Fibroblast of skin of abdomen (primary cell): ENCODE data around the gene POLK.

Source experiments
- DNase-seq: peaks from one replicate; pipeline ENCODE4 v3.0.0-alpha.2; 2013

Gene POLK

DNA sequence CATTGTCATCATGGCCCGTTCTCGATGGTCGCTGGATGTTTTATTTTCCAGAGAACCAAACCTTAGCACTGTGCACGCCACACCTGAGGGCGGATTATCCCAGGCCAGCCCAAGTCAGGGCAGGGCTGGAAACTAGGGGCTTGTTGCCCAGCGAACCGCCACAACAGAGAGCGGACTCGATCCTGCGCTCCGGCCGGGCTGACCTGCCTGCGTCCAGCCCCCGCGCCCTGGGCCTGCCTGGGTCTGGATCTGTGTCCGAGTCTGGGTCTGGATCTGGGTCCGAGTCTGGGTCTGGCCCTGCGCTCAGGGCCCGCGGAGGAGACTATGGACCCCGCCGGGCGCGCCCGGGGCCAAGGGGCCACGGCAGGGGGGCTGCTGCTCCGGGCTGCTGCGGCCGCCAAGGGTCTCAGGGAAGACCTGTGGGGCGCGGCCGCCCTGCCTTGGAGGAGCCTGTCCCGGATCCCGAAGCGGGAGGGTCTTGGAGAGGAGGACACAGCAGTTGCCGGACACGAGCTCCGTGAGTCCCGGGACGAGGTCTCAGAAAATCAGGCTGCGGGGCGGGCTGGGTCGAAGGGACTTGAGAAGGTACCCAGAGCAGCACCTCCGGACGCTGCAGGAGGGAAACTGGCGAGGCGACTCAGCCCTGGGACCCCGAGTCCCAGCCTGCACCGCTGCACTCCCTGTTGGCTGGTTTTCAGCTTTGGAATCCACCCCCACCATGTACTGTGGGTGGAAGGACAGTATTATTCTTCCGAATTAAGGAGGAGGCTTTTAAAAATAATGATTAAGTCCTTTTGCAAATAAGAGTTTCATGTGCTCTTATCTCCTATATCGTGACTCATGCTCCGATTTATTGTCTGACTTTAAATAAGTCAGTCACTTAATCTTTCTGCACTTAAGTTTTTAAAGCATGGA lies 99.9 kb downstream of the POLK start, which contains the start of gene ANKDD1B:
TSS of gene ANKDD1B (plus strand) at position 143 of the 915 bp plus-strand sequence. CDS start at position 325, 182 bp downstream.
- peak; percentile 25 for DNase-seq

DNA sequence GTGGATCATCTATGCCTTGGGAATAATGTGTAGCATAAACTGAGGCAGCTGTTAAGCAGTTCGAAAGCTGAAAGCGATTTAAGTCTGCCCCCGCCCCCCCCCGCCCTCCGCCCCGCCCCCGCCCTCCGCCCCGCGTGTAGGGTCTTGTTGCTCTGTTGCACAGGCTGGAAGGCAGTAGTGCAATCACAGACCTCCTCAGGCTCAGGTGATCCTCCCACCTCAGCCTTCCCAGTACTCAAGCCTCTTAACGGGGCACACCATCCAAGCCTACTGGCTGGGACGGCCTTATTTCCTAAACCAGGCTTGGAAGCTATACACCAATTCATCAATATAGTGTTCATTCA lies 100.5 kb downstream of the POLK start:
- DNase-seq: no peak

DNA sequence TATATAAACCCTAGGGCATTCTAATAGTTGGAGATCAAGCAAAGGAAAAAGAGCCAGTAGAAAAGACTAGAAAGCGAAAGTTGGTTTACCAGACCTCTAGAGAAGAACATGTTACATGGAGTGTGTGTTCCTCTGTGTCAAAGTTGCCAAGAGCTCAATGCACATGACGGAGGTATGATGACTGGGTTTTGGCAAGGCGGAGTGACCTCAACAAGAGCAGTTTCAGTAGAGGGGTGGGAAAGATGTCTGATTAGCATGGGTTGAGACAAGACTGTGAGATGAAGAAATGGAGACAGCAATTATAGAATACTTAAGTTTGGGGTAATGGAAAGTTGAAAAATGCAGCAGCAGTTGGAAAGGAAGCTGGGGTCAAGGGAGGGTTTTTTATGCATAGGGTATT lies 101.2 kb downstream of the POLK start:
- DNase-seq: no peak

DNA sequence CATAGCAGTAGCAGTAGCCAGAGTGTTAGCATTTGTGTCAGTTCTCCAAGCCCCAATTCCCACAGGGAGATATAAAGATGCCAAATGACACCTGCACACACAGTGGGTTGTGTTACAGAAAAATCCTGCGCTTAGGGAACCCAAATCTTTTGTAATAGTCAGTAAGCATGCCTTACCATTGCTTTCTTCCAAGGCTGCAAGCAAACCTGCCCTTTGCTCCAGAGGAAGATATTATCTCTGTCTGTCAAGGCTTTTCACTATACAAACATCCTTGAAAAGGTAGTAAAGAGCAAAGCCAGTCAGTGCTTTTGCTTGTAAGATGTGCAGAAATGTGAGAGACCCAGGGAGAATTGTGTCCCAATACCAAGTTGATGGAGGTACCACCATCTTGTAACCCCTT lies 102.5 kb downstream of the POLK start:
- no peak for DNase-seq

DNA sequence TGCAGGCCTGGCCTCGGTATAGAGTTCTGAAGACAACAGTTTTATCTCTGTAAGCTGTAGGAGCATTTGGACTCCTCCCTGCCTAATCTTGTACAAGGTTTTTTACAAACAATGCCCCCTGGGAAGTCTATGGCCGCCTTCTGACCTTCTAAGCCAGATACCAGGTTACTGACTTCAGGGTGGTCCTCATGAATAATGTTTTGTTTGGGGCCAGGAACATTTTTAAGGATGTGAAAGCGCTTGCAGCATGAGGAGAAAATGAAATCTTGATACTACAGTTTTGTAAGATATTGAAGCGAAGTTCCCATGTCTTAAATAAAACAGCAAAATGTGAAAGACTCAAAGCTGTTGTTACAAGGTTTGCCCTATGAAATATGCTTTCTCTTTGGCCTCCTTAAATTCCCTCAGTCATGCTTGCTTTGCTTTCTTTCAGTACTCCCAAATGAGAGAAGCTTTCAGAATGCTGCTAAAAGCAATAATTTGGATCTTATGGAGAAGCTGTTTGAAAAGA lies 104.7 kb downstream of the POLK start:
- DNase-seq: no peak

DNA sequence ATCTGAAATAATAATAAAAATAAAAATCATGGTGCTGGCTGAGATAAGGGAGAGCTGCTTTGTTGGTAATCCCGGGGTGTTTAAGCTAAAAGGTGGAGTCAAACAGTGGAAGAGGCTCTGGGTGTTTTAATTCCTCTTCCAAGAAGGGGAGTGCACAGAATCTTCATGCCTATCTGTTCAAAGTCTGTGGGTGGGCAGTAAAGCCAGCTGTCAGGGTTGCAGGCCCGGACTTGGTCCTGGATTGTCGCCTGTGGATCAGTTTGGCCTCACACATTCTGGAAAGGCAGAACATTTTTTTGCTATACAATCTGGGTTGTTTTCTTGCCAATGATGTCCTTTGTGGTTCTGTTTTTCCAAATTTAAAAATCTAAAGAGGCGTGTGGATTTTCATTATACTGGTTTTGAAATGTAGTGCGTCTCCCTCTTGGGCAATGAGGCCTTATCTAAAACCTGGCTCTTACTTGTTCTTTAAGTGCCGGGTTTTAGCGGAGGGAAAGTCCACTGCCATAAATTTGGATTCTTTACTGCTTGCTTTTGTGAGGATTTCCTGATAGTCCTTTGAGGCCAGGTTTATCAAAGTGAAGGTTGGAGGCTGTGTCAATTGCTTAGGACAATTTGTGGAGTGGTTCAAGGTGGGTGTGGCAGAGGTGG lies 105.4 kb downstream of the POLK start:
- DNase-seq: no peak

DNA sequence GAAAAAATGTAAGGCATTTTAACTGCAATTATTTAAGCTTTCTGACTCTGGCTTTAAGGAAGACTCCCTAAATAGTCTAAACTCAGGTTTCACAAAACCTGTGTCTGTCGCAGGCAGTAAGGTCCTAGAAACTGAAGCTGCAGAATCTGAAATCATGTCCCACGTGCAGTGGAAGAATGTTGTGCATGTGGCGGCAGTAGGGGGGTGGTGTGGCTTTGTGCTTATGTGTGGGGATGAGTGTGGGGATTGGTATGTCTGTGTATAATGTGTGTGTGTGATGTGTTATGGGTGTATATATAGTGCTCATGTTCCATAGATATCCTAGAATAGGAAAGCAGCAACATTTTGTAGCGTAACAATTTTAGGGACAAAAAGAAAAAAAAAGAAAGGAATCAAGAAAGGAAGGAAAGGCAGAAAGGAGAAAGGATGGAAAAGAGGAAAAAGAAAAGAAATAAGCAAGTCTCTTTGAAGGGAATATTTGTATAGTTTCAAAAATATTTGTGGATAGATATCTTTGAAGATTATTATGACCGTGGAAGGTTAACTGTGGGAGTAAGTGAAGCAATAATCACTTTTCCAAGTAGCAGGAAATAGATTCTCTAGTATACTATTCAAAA lies 106.2 kb downstream of the POLK start:
- peak; percentile 86 for DNase-seq

DNA sequence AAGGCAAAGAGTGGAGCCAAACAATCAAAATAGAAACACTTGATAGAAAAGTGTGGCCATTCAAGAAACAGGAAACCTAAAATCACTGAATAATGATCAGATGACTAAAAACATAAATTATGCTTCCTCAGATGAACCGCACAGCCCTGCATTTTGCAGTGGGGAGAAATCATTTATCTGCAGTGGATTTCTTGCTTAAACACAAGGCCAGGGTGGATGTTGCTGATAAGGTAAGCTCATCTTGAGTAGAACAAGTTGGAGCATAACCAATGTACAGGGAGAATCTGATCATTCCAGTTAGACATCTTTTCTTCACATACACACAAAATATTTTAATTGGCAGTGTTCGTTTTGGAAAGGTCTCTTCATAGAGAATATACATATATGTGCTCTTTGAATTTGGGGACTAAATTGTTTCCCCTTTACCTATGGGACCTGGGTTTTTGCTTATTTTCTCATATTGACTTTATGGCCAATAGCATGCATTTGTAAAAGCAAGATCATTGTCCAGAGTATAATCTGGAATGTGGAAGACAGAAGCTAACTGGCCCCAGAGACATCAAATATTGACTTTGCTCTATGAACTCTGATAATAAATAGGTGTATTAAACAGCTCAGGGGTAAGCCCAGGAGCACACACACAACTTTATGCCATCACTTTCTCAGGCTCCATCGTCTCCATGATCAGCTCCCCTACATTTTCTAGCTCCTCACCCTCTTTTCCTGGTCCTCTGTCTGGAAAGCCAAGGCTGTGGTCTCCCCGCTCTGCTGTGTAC lies 108.7 kb downstream of the POLK start:
- DNase-seq: no peak

DNA sequence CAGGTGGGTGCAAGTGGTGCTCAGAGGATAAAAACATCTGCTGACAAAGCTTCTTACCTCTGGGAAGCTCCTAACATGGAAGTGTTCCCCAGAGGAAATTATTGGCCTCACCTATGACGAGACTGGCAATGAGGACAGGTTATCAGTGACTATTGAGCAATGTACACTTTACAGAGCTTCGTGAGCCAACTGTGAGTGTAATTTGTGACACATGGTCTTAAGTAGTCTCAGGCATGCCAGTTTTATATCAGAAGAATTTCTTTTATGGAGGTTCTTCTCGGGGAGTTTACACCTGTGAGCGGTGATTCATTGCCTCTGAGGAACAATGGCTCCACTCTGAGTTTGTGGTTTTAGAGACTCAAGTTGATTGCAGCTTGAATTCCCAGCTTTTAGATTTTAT lies 110.9 kb downstream of the POLK start:
- DNase-seq: no peak

DNA sequence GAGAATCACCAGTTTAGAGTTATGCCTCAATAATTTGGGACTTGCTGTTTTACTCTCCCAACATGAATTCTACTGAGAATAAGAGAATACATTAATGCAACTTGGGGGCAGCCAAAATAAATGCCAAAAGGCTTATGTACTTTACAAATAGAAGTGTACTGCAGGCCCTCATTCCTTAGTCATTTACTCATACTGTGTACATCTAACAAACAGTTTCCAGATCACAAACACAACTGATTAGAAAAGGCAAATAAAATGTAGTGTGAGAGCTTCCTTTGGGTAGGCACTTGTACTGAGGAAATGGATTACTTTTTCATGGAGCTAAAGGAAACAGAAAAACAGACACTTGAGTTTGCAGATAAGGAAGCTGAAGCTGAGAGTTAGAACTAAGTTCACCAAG lies 112.2 kb downstream of the POLK start:
- DNase-seq: no peak

DNA sequence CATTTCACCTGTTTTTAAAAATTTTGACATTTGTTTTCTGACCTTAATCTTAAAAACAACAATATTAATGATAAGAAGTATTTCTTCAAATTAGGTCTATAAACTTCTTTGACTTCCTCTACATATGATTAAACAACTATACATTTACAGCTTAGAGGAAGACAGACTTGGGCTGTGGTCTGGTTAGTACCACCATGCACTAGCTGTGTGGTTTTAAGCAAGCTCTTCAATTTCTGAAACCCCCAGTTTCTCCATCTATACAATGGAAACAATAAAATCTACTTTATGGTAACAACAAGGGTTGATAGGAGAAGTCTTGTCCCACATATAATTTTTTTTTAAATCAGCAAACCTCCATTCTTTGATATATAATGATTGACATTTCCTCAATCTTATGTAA lies 115.3 kb downstream of the POLK start:
- no peak for DNase-seq

DNA sequence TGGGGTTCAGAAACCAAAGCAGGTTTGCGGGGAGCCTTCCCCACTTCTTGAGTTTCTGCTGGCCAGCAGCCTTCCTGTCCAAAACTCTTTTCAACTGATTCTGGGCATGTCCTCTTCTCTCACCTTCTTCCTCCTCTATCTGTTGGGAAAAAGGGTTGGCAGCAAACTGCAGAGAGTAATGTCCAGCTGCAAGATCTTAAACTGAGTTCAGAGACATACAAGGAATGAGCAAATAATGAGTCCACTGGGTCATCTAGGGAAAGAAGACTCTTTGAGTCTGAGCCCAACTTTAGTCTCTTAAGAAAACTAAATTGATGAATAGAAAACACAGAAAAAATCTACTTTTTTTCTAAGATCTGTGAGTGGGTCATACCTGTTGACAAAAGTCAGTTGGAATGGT lies 116.1 kb downstream of the POLK start:
- DNase-seq: no peak

DNA sequence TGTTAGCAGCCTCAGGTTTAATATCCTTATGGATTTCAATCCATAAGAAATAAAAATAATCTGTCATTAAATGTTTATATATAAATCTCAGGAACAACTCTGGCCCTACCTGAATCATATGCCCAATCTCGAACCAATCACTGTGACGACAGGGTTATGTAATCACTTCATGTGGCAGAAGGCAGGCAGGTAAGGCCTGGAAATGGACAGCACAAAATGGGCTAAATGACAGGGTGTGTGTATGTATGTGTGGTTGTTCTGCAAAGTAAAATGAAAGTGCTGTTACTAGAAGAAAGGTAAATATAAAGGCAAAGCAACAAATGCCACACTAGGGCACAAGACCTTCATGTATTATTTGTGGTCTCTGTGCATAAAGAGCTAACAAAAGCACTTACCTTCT lies 119.2 kb downstream of the POLK start:
- no peak for DNase-seq

DNA sequence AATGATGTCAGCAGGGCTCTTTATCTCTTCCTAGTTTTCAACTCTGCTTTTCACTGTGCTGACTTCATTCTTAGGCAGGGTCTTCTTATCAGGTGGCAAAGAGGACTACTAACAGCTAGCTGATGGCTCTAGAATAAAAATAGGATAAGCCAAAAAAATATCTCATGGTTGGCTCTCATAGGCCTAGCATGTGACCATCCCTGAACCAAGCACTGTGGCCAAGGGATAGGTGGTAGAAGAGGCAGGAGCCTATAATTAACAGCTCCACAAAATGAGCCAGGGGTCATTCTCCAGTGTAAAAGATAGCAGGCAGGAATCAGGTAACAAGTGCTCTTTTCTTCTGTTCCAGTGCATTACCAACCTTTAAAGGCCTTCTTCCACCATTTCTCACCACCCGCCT lies 120.6 kb downstream of the POLK start:
- no peak for DNase-seq

DNA sequence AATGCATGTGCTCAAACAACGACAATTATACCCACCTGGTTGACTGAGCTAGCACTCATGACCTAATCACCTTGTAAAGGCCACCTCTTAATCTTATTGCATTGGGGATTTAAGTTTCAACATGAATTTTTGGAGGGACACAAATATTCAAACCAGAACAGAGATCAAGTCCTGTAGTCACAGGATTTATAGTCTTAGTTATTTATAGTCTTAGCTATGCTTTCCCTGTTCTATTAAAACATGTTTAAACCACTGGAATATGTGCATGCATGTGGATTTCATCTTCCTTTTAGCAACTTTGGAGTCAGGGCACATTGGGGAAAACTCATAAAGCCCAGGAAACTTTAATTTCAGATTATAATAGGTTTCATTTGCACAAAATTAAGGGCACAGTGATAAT lies 126.3 kb downstream of the POLK start:
- no peak for DNase-seq

DNA sequence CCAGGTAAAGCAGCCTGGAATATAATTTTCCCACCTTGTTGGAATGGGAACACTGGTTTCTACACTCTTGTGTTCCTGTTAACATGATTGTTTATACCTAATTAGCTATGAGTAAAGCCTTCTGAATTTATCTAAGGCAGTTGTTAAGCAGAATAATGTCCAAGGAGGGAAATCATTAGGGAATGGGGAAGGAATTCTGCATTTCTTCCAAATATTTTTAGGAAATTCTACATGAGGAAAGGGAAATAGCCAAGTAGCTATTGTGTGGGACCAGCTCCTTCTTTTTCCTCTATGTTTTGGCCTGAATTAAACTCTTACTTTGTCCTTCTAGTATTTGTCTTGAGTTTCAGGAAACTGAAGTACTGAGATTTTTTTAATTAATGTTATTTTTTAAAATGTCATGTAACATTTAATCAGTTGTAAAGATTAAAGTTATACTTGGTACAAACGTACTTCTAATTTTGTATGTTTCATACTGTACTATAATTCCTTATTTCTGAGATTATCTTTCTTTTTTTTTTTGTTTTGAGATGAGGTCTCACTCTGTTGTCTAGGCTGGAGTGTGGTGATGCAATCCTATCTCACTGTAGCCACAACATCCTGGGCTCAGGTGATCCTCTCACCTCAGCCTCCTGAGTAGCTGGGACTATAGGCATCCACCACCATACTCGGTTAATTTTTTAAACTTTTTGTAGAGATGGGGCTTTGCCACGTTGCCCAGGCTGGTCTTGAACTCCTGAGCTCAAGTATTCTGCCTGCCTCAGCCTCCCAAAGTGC lies 128.0 kb downstream of the POLK start:
- no peak for DNase-seq

DNA sequence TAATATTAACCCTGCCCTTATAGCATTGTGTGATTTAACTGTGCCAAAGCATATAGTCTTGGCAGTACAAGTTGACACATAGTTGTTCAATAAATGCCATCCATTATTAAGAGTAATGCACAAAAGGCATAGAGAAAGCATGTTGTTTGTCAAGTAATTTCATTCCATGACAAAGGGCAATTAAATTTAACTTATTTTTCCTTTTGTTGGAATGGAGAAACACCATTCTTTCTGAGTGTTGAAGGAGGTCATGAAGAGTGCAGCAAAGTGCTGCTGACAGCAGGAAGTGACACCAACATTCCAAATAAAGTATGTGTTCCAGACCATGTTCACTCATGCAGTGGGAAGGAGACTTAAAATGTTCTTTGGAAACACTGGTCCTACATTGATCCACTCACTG lies 128.7 kb downstream of the POLK start:
- DNase-seq: peak; percentile 88

DNA sequence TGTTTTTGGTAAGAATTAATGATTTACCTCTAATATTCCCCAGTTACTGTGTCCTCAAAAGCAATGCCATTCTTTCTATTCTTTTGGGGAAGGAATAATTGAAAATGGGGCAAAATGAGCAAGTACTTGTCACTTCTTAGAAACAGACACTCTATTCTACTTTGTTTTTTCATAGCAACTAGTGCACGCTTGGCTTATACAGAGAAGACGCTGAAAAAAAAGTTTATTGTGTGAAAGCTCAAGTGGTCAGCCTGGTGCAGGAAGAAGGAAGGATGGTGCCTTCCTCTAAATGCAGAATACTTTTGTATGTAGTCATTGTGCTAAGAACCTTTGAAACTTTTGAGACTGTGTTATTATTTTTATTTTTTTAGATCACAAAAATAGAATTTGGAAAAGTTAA lies 129.1 kb downstream of the POLK start:
- DNase-seq: no peak

DNA sequence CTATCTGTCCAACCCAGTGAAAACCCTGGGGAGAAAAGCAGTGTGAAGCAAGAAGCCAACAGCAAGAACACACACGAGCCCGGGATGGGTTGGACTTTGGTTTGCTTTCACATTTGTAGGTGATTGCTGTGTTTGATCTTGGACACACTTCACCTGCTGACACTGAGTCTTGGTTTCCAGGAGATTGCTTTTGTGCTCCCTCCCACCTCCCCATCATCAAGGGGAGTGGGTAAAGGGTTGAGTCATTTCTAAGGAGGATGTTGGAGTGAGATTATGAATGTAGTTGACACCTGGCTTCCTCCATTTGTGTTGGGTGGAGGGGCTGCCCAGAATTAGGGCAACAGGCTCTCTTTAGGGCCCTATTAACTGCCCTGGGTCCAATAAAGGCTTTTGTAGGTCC lies 137.0 kb downstream of the POLK start:
- DNase-seq: no peak
